GM10266 (cell line): Measurements from ENCODE around the gene NMD3.

Experiments
- DNase-seq: peaks from one replicate; pipeline ENCODE4 v3.0.0; 2012; ENCODE audit errors: extremely low spot score
- TF ChIP-seq, protein P1 (sequence below): IDR thresholded peaks from 2 replicates; pipeline ENCODE4 v1.5.1; 2012; ENCODE audit warnings: mild to moderate bottlenecking, low read depth; ENCODE audit not compliant: control insufficient read depth, insufficient read depth; ENCODE audit errors: missing control alignments

Gene NMD3

DNA sequence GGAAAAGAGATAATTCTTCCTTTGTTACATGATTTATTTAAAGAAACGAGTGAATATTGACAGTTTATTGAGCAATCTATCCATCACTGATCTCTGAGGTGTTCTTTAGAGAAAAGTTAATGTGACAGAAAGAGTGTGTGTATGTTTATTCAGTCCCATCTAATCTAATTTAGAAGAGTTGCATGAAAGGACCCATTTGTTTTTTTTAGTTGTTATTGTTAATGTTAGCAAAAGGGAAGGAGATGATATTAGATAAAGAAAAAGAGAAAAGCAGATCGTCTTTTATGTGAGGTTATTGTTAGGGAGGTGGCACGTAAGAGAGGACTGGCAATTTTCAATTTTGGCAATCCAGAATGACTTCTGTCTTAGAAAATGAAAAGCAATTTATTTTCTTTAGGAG lies 46.5 kb downstream of the NMD3 start:
- DNase-seq: no peak
- TF ChIP-seq, protein P1, sequence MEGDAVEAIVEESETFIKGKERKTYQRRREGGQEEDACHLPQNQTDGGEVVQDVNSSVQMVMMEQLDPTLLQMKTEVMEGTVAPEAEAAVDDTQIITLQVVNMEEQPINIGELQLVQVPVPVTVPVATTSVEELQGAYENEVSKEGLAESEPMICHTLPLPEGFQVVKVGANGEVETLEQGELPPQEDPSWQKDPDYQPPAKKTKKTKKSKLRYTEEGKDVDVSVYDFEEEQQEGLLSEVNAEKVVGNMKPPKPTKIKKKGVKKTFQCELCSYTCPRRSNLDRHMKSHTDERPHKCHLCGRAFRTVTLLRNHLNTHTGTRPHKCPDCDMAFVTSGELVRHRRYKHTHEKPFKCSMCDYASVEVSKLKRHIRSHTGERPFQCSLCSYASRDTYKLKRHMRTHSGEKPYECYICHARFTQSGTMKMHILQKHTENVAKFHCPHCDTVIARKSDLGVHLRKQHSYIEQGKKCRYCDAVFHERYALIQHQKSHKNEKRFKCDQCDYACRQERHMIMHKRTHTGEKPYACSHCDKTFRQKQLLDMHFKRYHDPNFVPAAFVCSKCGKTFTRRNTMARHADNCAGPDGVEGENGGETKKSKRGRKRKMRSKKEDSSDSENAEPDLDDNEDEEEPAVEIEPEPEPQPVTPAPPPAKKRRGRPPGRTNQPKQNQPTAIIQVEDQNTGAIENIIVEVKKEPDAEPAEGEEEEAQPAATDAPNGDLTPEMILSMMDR: no peak

DNA sequence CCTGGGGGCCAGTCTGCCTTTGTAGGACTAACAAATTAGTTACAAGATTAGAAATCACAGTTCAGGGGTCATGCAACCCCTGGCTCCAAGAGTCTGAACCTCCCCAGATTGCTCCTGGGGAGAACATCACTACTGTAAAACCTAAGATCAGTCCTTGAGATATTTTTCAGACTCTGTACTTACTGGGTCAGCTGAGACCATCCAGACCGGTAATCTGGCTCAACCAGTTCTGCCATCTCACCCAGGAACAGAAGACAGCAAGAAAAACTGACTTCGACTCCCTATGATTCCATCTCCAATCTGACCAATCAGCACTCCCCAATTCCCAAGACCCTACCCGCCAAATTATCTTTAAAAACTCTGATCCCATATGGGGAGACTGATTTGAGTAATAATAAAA lies 47.5 kb downstream of the NMD3 start:
- TF ChIP-seq, protein P1: no peak
- DNase-seq: no peak

DNA sequence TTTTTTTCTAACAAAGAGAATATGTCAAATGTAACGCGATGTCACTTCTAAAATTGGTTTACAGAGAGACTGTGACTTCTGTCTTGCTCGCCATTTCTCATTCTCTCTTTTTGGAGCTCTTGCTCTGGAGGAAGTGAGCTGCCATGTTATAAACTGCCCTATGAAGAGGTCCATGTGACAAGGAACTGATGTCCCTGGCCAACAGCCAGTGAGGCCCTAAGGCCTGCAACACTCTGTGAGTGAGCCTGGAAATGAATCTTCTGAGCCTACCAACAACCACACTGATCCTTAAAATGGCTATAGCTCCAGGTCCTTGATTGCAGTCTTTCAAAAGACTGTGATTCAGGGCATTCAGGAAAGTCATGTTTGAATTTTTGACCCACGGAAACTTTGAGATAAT lies 49.9 kb downstream of the NMD3 start:
- TF ChIP-seq, protein P1: no peak
- no peak for DNase-seq

DNA sequence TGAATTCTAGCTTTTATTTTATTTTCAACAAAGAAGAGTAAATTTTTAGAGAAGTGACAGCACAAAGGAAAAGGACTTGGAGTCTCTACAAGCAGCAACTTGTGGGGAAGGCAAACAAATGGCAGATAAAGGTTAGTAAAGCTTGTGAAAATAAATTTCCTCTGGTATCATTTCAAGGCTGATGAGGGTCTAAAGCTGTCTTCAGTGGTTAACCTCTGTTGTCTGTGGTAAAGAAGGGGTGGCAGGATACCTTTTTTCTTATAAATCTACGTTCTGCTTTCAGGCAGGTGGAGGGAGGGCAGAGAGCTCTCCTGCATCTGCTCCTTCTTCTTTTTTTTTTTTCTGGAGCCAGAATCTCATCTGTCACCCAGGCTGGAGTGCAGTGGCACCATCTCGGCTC lies 50.5 kb downstream of the NMD3 start:
- TF ChIP-seq, protein P1: no peak
- no peak for DNase-seq

DNA sequence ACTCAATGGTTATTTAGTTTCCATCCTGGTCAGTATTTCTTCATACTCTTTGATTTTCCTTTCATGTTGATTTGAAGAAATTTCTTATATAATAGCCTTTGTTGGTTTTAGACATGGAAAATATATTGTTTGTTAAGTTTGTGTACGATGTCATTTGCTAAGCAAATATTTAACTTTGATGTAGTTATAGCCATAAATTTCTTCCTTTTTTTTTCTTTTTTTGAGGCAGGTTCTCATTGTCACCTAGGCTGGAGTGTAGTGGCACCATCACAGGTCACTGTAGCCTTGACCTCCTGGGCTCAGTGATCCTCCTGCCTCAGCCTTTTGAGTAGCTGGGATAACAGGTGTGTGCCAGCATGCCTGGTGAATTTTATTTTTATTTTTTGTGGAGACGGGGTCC lies 51.4 kb downstream of the NMD3 start:
- no peak for DNase-seq
- TF ChIP-seq, protein P1: no peak

DNA sequence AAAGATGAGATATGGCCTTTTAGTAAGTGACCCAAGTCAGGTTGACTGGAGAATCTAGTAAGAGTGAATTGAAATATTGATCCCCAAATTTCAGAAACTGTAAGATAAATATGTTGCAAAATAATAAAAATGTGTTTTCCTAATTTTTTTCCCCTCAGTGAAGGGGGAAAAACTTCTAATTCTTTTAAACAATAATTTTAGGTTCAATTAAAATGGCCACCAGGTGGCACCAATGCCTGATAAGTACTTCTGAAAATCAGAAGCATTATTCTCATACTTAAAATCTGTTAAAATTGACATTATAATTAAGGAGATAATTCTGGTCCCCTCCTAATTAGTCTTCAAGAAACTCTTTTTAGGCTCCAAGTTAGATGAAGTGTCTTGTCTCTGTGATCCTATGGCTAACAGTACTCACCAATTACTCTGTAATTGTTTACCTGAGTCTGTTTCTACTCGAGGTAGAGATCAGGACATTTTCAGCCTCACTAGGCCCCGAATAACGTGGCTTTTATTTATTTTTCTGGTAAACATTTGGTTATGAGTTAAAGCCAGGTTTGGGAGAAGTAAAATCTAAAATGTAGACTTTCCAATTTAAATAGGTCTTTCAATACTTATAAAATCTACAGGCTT lies 52.6 kb downstream of the NMD3 start:
- no peak for DNase-seq
- TF ChIP-seq, protein P1: peak; percentile 47

DNA sequence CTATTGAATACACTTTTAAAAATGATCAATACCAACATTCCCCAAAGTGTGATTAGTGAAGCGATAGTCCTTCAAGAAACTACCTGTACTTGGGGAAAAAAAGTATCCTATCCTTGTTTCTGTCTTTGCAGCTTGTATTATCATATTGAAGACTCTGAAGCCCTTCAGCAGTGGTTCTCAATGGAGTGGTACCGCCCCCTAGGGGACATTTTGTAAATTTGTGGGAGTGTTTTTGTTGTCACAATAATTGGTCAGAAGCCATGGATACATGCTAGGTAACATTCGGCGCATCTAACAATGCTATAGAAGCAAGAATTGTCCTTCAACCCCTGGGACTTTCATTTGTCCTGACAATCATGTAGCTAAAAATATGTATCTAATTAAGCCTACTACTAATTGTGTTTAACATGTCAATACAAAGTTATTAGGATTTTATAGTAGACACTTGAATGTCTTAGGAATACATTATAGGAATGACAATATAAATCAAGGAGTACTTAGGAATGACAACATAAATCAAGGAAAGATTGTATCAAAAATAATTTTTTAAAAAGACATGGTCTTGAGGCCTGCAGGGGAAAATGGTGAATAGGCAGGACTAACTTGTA lies 53.7 kb downstream of the NMD3 start:
- TF ChIP-seq, protein P1: peak; percentile 55
- peak; percentile 30 for DNase-seq
